Measurements from ENCODE around the gene TSSK6.

GRCh38 chr19:19514215-19514657 is 1.1 kb downstream of the TSSK6 start:
- TF ChIP-seq EZH2 (IDR thresholded peaks at IDR 0.05; ENCODE audit: low read depth, unreplicated experiment) (no peak), ETS1 (IDR thresholded peaks at IDR 0.05) (no peak), EZH2phosphoT487 (IDR thresholded peaks at IDR 0.05; ENCODE audit: unreplicated experiment) (no peak), POLR2AphosphoS5 (IDR thresholded peaks at IDR 0.05; ENCODE audit: low read depth) (no peak), REST (IDR thresholded peaks at IDR 0.05; ENCODE audit: unreplicated experiment) (no peak), JUNB (IDR thresholded peaks at IDR 0.05; ENCODE audit: unreplicated experiment) (no peak), CREB1 (CRISPR knock-in tag; IDR thresholded peaks at IDR 0.05; ENCODE audit: low read depth) (no peak), STAT1 (IDR thresholded peaks at IDR 0.05; ENCODE audit: unreplicated experiment) (no peak), ZNF331 (CRISPR knock-in tag; IDR thresholded peaks at IDR 0.05; ENCODE audit: low read depth) (no peak), ZNF114 (CRISPR knock-in tag; IDR thresholded peaks at IDR 0.05) (no peak)
- TF ChIP-seq, protein P1, sequence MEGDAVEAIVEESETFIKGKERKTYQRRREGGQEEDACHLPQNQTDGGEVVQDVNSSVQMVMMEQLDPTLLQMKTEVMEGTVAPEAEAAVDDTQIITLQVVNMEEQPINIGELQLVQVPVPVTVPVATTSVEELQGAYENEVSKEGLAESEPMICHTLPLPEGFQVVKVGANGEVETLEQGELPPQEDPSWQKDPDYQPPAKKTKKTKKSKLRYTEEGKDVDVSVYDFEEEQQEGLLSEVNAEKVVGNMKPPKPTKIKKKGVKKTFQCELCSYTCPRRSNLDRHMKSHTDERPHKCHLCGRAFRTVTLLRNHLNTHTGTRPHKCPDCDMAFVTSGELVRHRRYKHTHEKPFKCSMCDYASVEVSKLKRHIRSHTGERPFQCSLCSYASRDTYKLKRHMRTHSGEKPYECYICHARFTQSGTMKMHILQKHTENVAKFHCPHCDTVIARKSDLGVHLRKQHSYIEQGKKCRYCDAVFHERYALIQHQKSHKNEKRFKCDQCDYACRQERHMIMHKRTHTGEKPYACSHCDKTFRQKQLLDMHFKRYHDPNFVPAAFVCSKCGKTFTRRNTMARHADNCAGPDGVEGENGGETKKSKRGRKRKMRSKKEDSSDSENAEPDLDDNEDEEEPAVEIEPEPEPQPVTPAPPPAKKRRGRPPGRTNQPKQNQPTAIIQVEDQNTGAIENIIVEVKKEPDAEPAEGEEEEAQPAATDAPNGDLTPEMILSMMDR (conservative IDR thresholded peaks at IDR 0.05; ENCODE audit: low read depth in 2 of 2) = no peak

Data from GM23338 (cell line).